HepG2 (cell line): ENCODE measurements around the gene CDK5RAP1. TPM values are rescaled to one million over a fixed set of nuclear protein-coding genes. Genes with fewer than 3 reads are reported as not detected.

Experiments used
- AHR ChIP-seq: IDR thresholded peaks from 2 replicates; pipeline ENCODE4 v1.6.1; 2018; ENCODE audit warnings: missing genetic modification reagents, missing compliant biosample characterization
- BCL3 ChIP-seq: sonication (generic); formaldehyde crosslinking; IDR thresholded peaks from 2 replicates; pipeline ENCODE4 v1.5.1; 2020; ENCODE audit warnings: mild to moderate bottlenecking, missing genetic modification reagents, moderate library complexity
- BCL6 ChIP-seq: IDR thresholded peaks from 2 replicates; pipeline ENCODE4 v1.6.1; 2016; ENCODE audit warnings: missing genetic modification reagents, missing compliant biosample characterization
- CREM ChIP-seq, 2 experiments: sonication (generic) in 1 of 2; formaldehyde crosslinking in 1 of 2; IDR thresholded peaks; 2 replicates each; pipeline versions ENCODE4 v1.4.0 to v1.6.1; 2016 to 2020; ENCODE audit warnings: antibody characterized with exemption in 1 of 2, mild to moderate bottlenecking in 1 of 2, missing genetic modification reagents in 1 of 2
- LCORL ChIP-seq, 2 experiments: fragments of 450-650 bp in 1 of 2; sonication (generic) in 1 of 2; formaldehyde crosslinking in 1 of 2; IDR thresholded peaks; 2 replicates each; pipeline versions ENCODE4 v1.5.0 to v1.6.1; 2017 to 2020; ENCODE audit warnings: antibody characterized with exemption in 1 of 2, missing genetic modification reagents in 1 of 2
- MIER2 ChIP-seq: IDR thresholded peaks from 2 replicates; pipeline ENCODE4 v1.6.1; 2016; ENCODE audit warnings: missing biosample characterization, missing genetic modification reagents
- NFATC3 ChIP-seq: sonication (generic); formaldehyde crosslinking; IDR thresholded peaks from 2 replicates; pipeline ENCODE4 v1.5.1; 2020; ENCODE audit warnings: mild to moderate bottlenecking, missing genetic modification reagents
- PAXIP1 ChIP-seq: sonication (generic); formaldehyde crosslinking; conservative IDR thresholded peaks from 2 replicates; pipeline ENCODE4 v1.4.0; 2020; ENCODE audit warnings: mild to moderate bottlenecking, missing genetic modification reagents, moderate library complexity
- REST ChIP-seq, 2 experiments: IDR thresholded peaks; 2 replicates each; pipeline ENCODE4 v1.6.1; 2011 to 2012; ENCODE audit warnings: low read length in 2 of 2, borderline replicate concordance in 1 of 2, low read depth in 1 of 2, mild to moderate bottlenecking in 1 of 2, moderate library complexity in 1 of 2
- SOX13 ChIP-seq, 3 experiments: fragments of 450-650 bp in 1 of 3; sonication (generic) in 1 of 3; formaldehyde crosslinking in 1 of 3; IDR thresholded peaks in 2 of 3; conservative IDR thresholded peaks in 1 of 3; 2 replicates each; pipeline versions ENCODE4 v1.5.0 to v1.6.1; 2016 to 2020; ENCODE audit warnings: antibody characterized with exemption in 1 of 3, mild to moderate bottlenecking in 1 of 3, missing compliant biosample characterization in 1 of 3, missing genetic modification reagents in 1 of 3, moderate library complexity in 1 of 3
- TBL1XR1 ChIP-seq: fragments of 150-350 bp; IDR thresholded peaks from 2 replicates; pipeline ENCODE4 v1.6.1; 2014; ENCODE audit warnings: borderline replicate concordance, low read length; ENCODE audit not compliant: partially characterized antibody
- TFDP2 ChIP-seq: sonication (generic); formaldehyde crosslinking; IDR thresholded peaks from 2 replicates; pipeline ENCODE4 v1.4.0; 2020; ENCODE audit warnings: missing genetic modification reagents
- ZMYM2 ChIP-seq: sonication (generic); formaldehyde crosslinking; IDR thresholded peaks from 2 replicates; pipeline ENCODE4 v1.8.0; 2022; ENCODE audit warnings: mild to moderate bottlenecking, missing genetic modification reagents
- ZNF275 ChIP-seq: sonication (generic); formaldehyde crosslinking; IDR thresholded peaks from 2 replicates; pipeline ENCODE4 v1.8.0; 2022; ENCODE audit warnings: missing genetic modification reagents, mild to moderate bottlenecking, inconsistent platforms, borderline replicate concordance
- ZNF382 ChIP-seq: sonication (generic); formaldehyde crosslinking; IDR thresholded peaks from 2 replicates; pipeline ENCODE4 v1.5.0; 2020; ENCODE audit warnings: missing genetic modification reagents, mild to moderate bottlenecking, borderline replicate concordance
- ZNF720 ChIP-seq: sonication (generic); formaldehyde crosslinking; IDR thresholded peaks from 2 replicates; pipeline ENCODE4 v1.4.0; 2020; ENCODE audit warnings: missing genetic modification reagents
- polyA plus RNA-seq, 8 experiments: library from polyadenylated mRNA; depleted of rRNA in 3 of 8; stranded (reverse) in 7 of 8; unstranded in 1 of 8; fragments of >200 nt; fragmentation: Illumina TruSeq in 4 of 8; extraction: Trizol in 4 of 8; gene quantifications; 2 replicates each; pipeline versions ENCODE4 v1.2.1 to v1.2.3, GENCODE V29; 2011 to 2016; ENCODE audit warnings: low read depth in 4 of 8, missing spikeins in 1 of 8, mixed read lengths in 1 of 8; ENCODE audit not compliant: insufficient read depth in 1 of 8
- total RNA-seq, 5 experiments: library from RNA; depleted of rRNA; stranded (reverse); fragments of >200 nt; fragmentation: Illumina TruSeq; extraction: Trizol; gene quantifications; 2 replicates each; pipeline ENCODE4 v1.2.3, GENCODE V29; 2016; ENCODE audit warnings: low read depth in 1 of 5

Gene CDK5RAP1
- total and polyA plus RNA-seq, 2 of the 13 experiments (the other 11 are each of a cell fraction or from before 2014, with no cell fraction given) = 53.6 to 98.2 TPM

GRCh38 chr20:33339515-33340058, 61.7 kb downstream of the CDK5RAP1 start (continued):
- TF ChIP-seq TBL1XR1 (no peak), ZNF275 (CRISPR knock-in tag) (peak; percentile 31; the same call in 1 of the 2 replicates), ZMYM2 (CRISPR knock-in tag) (peak; percentile 57; the same call in 1 of the 2 replicates), LCORL (IDR thresholded peaks at IDR 0.05) (no peak), LCORL (CRISPR knock-in tag; IDR thresholded peaks at IDR 0.05) (0 out of 2 replicates have a peak, but pooled peaks have one; percentile 22), BCL6 (CRISPR knock-in tag) (peak; percentile 36; the same call in 1 of the 2 replicates), SOX13 (IDR thresholded peaks at IDR 0.05) (peak; percentile 92), SOX13 (CRISPR knock-in tag; conservative IDR thresholded peaks at IDR 0.05 in 1 of 2, IDR thresholded peaks at IDR 0.05 in 1 of 2) (peak in 1 of 2 experiments; percentile 96; a peak in 2 of 4 replicates), BCL3 (CRISPR knock-in tag) (0 out of 2 replicates have a peak, but pooled peaks have one; percentile 63), CREM (IDR thresholded peaks at IDR 0.05) (peak; percentile 69; the same call in 1 of the 2 replicates), CREM (CRISPR knock-in tag; IDR thresholded peaks at IDR 0.05) (no peak), ZNF382 (CRISPR knock-in tag) (no peak), ZNF720 (no peak), MIER2 (no peak; the same call in none of the 2 replicates), NFATC3 (no peak), REST (IDR thresholded peaks at IDR 0.05; ENCODE audit: borderline replicate concordance in 1 of 2, low read depth in 1 of 2, low read length in 2 of 2) (peak in 1 of 2 experiments; percentile 48; a peak in 2 of 4 replicates), TFDP2 (CRISPR knock-in tag) (no peak), AHR (CRISPR knock-in tag) (0 out of 2 replicates have a peak, but pooled peaks have one; percentile 31), PAXIP1 (peak; percentile 84)
